ENCODE measurements around the gene CCDC187.

Gene CCDC187

DNA sequence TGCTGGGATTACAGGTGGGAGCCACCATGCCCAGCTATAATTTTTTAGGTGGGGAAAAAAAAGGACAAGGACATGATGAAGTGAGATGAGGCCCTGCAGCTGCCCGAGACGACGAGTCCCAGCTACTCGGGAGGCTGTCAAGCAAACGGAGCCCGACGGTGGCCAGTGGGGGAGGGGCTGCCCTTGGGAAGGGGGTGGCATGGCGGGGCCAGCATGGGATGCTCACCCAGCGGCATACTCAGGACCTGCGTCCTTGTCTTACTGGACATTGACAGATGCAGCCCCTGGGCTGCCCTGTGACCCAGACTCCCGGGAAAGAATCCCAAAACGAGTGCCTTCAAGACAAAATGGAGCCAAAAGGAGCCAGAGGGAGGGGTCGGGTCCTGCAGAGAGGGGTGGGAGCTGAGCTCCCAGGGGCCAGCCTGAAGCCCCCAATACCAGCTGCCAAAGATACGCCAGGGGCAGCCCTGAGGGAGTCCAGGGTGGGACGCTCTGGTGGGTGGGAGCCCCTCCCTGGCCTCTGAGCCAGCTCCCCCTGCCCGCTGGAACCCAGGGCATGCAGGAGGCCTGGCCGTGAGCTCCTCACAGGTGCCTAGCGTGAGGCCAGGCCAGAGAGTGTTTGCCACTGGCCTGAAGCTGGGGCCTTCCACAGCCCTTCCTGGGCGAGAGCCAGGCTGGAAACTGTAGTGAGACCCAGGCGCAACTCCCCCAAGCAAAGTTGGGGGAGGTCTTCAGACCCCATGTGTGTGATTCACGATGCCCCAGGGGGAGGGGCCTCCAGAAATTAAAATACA, 15.7 kb downstream of the CCDC187 start:
- FAIRE-seq (no peak), DNase-seq (ENCODE audit: insufficient read length, low spot score) (no peak)

DNA sequence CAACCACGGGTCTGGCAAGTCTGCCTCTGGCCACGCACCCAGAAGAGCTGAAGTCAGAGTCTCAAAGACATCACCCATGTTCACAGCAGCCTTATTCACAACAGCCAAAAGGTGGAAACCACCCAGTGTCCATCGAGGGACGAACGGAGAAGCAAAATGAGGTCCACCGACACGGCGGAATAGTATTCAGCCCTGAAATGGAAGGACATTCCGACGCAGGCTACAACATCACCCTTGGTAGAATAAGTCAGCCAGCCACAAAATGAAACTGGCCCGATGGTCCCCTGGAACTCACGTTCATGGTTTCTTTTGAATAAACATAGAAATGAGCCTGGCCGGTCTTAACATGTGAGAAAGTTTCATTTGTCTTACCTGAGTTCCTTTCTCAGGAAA, 16.9 kb downstream of the CCDC187 start:
- DNase-seq (ENCODE audit: insufficient read length, low spot score) = no peak
- FAIRE-seq = no peak

DNA sequence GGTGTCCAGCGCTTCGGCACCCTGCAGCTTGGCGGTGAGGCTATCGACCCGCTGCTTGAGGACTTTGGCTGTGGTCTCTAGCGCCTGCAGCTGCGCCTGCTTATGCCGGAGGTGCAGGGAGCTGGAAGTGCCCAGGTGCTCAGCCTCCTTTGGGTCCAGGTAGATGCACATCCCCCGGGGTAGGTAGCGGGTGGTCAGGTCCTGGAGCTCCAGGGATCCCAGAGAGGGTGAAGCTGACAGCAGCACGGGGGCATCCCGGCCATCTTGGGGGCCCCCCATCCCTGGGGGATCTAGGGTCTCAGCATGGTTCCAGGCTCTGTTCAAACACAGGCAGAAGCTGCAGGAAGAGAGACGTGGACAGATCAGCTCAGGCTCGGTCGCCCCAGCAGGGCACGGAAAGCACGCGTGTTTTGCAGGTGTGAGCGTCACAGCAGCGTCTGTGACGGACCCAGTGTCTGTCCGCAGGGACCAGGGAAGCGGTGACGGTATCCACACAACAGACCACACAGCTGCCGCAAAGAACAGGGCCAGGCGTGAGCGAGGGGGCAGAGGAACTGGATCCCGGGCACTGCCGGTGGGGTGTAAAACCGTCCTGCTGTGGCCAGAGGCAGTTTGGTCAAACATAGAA, 17.4 kb downstream of the CCDC187 start:
- no peak for DNase-seq (ENCODE audit: insufficient read length, low spot score)
- no peak for FAIRE-seq

DNA sequence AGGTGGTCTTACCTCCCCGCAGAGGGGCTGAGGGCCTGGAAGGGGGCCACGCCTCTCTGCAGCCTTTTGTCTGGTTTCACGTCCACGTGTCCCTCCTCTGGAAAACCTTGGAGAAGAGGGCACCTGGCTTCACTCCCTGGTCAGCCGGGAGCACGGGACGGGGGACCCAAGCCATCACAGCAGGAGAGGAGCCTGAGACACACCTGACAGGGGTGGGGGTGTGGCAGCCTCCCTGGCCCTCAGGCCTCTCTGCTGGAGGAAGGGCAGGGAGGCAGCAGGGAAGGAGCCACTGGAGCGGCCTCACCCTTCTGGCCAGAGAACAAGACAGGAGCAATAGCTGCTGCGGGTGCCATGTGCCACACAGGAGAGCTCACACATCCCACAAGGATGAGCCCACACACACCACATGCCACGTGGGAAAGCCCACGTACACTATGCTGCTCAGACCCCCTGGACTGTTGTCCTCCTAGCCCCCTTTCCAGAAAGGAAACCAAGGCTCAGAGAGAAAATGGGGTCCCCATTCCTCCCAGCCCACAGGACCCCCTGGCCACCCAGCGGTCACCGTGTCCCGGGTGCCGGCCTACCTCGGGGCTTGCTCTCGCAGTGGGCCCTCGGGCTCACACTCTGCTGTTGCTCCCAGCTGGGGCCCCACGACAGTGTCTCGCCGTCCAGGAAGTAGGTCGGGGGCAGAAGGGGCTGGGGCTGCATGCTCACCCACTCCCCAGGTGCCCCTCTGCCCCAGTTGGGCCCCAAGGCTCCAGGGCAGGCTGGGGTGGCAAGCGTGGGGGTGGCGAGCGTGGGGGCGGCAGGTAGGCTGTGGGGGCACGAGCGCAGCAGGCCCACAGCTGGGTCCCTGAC, 18.2 kb downstream of the CCDC187 start:
- no peak for DNase-seq (ENCODE audit: insufficient read length, low spot score)
- FAIRE-seq = no peak

DNA sequence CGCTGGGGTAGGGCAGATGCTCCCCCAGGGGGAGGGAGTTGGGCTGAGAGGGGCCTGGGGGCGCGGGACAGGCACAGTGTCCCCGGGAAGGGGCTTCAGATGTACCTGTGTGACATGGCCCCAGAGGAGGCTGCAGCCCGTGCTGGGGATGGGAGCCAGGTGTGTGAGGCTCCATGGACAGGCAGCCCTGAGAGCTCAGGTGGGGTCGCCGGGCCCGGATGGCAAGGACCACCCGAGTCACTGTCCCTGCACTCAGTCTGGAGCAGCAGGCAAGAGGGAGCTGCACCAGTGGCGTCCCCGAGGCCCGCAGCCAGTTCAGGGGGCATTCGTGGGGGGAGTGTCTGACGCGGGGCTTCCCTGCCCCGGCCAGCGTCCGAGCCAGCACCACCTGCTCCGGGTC, 18.9 kb downstream of the CCDC187 start:
- FAIRE-seq = no peak

DNA sequence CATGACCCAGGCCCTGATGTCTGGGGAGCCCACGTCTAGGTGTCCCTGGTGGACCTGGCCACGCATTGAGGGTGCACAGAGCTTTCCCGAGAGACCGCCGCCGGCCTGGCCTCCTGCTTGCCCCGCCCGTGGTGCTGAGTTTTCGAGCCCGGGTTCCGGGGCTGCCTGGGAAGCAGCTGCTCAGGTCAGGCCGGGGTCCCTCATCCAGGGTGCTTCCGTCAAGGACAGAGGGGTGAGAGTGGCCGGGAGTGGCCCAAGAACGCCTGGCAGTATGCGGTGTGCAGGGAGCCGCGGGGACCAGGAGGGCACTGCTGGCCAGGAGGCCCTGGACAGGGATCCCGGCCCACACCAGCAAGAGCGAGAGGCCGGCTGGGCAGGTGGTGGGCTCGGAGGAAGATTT, 19.6 kb downstream of the CCDC187 start:
- no peak for FAIRE-seq
- no peak for DNase-seq (ENCODE audit: insufficient read length, low spot score)

More for the DNA sequence above, 18.9 kb downstream of the CCDC187 start:
- DNase-seq (ENCODE audit: insufficient read length, low spot score) = no peak

DNA sequence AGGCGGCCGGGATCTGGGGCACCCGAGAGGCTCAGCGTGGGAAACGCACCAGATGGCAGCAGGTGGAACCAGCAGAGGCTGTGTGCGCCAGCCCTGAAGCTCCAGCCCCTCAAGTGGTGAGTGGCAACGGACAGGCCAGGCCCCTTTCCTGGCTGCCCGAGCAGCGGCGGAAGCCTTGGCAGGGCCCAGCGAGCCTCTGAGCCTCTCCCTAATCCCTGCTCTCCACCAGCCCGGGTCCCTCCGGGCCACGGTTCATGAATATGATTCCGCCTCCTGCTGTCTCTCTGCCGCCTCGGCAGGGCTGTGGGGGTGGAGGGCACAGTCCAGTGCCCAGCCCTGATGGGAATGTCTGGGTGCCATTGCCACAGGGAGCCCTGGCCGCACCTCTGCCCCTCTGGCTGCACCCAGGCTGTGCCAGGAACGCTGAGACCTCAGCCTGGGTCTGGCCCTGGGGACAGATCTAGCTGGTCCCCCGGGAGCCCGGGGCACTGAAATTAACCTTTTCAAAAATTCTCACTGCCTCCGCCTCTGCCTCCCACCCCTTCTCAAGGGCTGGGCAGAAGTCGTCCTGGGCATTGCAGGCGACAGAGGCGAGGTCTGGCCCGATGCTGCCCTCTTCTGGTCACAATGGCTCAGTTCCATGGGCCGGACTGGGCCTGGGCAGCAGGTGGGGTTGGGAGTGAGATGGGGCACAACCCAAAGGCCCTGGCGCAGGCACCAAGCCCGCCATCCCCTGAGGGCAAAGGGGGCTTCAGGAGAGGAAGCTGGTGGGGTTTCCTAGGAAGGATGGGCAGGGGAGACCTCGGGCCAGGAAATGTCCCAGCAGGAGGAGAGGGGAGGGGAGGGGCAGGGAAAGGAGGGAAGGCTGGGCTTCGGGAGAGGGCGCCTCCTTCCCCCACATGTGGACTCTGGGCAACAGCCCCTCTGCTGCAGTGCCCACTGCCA, 20.3 kb downstream of the CCDC187 start:
- DNase-seq (ENCODE audit: insufficient read length, low spot score) = peak; percentile 99
- FAIRE-seq = no peak

DNA sequence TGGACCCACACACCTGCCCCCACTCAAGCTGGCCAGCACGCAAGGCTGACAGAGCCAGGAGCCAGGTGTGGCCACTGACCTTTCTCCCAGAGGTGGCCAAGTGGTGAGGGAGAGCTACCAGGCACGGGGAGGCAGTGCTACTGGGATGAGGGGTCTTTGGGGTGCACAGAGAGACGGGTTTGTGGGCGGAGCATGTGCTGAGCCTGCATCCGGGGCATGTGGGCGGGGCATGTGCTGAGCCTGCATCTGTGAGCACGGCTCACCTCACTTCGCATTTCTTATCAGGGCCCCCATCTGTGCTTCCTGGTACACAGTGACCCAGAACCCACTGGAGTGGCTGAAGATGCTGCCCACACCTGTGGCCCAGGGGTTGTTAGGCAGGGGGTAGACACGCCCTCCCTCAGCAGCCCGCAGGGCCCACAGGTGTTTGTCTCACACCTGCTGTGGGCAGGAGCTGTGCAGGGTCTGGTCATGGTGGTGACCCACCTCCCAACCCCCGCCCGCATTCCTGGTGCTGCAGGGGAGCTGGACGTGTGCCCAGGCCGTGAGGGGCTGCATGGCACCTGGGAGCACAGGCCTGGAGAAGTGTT, 21.5 kb downstream of the CCDC187 start:
- no peak for FAIRE-seq
- no peak for DNase-seq (ENCODE audit: insufficient read length, low spot score)

DNA sequence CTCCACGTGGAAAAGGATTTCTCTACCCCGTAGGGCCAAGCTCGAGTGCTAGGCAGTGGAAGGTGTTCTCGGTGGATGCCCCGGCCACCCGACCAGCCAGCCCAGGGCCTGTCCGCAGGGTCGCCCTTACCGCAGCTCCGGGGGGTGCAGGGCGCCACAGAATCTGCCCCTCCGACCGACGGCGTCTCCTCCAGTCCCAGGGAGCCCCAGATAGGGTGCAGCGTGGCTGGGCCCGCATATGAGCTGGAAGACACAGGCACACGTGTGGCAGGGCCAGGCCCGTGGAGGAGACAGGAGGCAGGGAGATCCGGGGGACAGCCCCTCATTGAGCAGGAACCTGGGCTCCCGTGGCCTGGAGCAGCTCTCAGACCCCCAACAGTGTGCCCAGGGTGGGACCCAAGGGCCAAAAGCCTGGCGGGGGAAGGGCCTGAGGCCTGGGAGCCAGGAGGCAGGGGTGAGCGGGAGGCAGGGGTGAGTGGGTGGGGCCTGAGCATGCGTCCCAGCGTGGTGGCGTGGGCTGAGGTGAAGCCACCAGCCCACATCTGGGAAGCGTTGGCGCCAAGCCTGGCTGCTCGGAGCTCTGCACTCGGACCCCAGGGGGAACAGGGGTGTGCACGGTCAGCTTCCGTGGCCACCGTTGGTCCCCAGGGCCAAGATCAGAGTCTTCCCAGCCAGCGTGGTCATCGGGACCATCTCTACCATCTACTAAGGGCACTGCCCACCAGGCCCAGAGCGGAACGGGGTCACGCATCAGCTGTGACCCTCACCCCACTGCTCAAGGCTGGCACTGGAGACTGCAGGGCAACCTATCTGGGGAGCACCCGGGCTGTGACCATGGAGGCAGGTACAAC, 22.2 kb downstream of the CCDC187 start:
- DNase-seq (ENCODE audit: insufficient read length, low spot score) (no peak), FAIRE-seq (no peak)

DNA sequence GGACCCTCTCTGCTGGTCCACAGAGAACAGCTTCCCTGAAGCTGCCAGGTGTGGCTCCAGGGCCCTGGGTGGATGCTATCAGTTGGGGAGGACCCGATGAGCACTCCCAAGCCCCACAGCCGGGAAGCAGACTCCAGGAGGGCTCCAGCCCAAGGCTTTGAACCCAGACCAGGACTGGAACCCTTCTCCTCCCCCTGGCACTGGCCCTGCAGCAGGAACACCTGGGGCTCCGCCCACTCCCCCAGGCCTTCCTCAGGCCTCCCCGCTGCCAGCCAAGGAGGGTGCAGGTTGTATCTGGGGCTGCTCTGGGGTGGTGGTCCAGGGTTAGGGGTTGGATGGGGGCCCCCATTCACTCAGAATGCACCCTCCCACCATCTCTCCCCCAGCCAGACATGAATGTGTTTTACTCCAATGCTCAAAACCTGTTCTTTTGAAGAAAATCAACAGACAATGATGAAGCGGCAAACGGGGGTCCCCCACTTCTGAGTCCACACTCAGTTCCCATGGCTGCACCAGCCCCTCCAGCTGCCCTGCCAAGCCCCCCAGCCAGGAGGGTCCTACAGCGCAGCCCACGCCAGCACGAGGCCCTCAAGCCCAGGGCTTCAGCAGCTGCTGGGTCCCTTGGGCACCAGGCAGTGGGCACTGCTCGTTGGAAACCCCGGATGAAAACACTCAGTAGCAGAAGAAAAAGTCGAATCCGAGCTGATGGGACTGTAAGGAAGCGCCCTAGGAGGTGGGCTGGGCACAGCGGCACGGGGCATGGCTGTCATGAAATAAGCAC, 23.2 kb downstream of the CCDC187 start:
- FAIRE-seq = no peak
- DNase-seq (ENCODE audit: insufficient read length, low spot score) = no peak

DNA sequence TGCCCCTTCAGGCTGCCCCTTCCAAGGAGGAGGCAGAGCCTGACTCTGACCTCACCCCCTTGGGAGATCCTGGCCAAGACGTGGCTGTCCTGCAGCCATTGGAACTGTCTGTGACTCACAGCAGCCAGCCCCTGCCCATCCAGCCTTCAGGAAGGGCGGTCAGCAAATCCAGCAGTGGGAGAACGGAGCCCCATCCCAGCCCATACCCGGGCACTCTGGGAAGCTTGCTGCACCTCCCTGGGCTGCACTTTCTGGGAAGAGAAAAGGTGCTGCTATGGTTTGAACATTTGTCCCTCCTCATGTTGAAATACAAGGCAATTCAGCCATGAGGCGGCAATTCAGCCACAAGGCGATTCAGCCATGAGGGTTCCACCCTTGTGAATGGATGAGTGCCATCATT, 24.4 kb downstream of the CCDC187 start:
- FAIRE-seq = no peak
- DNase-seq (ENCODE audit: insufficient read length, low spot score) = no peak

DNA sequence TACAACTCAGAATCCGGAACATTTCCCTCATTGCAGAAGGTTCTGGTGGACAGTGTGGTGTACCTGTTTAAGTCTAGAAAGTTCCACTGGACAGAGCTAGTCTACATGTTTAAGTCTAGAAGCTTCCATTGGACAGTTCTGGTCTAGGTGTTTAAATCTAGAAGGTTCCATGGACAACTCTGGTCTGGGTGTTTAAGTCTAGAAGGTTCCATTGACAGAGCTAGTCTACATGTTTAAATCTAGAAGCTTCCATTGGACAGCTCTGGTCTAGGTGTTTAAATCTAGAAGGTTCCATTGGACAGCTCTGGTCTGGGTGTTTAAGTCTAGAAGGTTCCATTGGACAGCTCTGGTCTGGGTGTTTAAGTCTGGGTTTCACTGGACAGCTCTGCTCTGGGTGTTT, 25.0 kb downstream of the CCDC187 start:
- no peak for DNase-seq (ENCODE audit: insufficient read length, low spot score)
- FAIRE-seq = no peak

DNA sequence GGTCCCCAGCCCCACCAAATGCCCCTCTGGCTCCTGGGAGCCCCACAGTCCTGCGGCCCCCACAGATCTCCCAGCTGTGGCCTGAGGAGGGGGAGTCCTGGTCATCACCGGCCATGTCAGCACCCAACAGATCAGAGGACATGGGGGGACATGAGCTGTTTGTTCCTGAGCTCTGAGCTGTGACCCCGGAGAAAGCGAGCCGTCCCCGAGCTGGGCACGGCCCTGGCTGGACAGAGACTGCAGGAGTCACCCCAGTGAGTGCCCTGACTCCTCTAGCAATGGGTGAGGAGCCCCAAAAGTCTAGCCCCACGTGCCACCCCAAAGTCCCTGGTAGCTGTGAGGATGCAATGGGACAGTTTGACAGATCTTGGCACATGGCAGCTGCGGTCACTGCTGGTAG, 25.7 kb downstream of the CCDC187 start:
- FAIRE-seq (no peak), DNase-seq (ENCODE audit: insufficient read length, low spot score) (no peak)

DNA sequence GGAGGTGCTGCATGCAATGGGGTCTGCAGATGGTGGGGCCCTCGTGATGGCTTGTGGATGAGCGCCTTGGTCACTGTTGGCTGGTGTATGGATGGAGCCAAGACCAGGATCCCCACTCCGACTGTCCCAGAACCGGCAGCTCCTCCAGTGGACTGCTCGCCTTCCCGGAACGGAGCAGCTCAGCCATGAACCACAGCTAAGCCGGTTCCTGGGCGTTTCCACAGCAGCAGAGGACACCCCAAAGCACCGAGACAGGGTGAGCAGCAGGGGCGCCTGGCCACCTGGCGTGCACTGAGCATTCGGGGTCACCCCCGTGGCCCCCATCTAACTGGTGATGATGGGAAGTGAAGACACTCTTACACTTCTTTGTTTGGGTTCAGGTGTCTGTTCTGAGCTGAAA, 26.1 kb downstream of the CCDC187 start:
- FAIRE-seq (no peak), DNase-seq (ENCODE audit: insufficient read length, low spot score) (no peak)

DNA sequence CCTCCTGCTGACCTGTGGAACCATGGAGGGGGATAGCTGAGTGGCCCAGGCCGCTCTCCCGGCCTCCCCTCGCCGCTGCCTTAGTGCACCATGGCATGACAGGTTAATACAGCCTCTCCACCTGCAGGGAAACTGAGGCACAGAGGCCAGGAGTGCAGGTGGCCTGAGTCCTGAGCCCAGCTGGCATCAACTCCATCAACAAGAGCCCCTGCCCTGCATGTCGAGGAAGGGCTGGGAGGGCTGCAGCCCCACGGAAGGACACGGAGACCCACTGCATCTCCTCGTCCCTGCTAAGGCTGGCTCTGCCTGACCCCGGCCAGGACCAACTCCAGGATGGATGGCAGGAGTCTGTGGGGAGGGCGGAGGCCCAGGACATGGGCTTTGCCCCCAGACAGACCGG, 27.2 kb downstream of the CCDC187 start:
- DNase-seq (ENCODE audit: insufficient read length, low spot score) = no peak
- no peak for FAIRE-seq

DNA sequence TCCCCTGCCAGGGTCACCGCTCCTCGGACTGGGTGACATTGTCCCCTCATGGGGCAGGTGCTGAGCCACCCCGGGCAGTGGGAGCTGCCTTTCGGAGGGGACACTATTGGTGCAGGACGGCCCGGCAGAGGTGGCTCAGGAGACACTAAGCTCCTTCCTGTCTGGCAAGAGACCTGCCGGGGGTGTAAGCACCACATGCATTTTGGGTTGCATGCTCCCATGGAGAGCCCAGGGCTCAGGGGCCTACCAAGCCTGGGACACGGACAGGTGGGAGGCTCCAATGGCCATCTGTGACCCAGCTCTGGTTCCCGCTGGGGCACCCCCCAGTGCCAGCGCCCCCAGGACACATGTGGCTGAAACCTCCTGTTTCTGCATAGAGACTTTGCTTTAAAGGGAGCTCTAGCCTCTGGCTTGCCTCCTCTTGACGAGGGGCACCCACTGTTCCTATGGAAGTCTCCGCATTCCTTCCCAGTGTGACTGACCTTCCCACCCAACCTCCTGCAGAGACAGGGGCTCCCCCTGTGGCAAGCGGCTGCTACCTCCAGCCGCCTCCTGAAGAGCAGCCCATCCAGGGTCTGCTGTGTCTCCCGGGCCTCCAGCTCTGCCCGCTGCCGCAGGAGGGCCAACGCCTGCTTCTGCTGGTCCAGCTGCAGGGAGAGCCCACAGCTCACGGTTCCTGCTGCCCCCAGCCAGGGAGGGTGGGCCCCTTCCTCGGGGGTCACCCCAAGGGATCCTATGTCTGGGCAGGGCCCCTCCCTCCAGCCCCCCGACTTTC, 28.1 kb downstream of the CCDC187 start:
- no peak for FAIRE-seq
- no peak for DNase-seq (ENCODE audit: insufficient read length, low spot score)

DNA sequence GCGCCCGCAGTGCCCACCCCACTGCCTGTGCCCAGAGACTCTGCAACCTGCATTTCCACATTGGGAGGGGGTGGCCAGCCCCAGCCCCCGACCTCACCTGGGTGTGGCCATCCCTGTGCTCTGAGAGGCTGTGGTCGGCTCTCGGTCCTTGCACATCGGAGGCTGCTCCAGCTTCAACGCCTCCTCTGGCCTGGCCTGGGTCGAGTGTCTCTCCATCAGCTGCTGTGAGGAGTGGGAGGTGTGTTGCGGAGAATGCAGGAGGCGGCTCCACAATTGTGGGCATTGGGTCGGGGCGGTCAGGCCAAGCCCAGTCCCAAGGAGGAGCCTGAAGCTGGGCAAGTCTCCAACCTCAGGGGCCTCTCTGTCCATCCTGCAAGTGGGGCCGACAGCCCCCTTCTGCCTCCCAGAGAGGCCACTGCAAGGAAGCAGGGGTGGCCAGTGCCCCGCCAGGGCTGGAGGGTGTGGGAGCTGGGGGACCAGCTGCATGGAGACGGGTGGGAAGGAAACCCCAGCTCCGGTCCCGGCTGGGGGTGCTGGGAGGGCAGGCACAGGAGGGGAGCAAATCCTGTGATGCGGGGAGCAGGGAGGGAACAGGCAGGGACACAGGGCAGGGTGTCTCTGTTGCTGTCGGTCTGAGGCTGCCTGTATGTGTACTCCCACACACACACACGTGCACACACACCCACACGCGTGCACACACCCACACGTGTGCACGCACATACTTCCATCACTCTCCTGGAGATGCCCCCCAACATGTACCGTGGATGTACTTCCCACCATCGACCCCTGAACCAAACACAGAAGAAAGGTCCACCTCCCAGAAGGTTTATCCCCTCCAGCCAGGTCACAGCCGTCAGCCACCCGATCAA, 28.9 kb downstream of the CCDC187 start:
- DNase-seq (ENCODE audit: insufficient read length, low spot score) = no peak
- no peak for FAIRE-seq
